ENCODE results near the gene DIAPH3.
A peak's percentile ranks its signal among the peaks of the same experiment; 100 is the strongest.

The DIAPH3 gene

GRCh38 chr13:60152114-60152513 lies 11.6 kb downstream of the DIAPH3 start:
- no peak for DNase-seq (ENCODE audit: low read depth)

- no peak for DNase-seq (ENCODE audit: low read depth)
Measured at GRCh38 chr13:60150538-60150937, 13.2 kb downstream of the DIAPH3 start.

DNA sequence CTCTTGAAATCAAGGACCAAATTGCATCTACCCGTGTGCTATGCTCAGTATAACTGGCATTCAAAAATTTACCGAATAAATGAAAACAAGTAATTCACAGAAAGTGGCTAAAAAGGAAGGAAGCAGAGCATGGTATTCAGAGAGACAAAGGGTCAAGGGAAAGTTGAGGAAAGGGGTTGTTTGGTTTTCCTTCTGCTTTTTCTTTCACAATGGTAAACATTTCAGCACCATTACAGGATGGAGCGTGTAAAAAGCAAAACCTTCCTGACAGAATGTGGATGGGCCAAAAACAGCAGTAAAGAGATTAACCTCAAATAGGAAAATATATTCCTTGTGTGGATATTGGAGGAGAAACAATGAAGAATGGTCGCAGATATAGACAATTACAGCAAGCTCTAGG lies 14.8 kb downstream of the DIAPH3 start:
- DNase-seq (ENCODE audit: low read depth): no peak

GRCh38 chr13:60147361-60147760 lies 16.4 kb downstream of the DIAPH3 start:
- DNase-seq (ENCODE audit: low read depth): no peak

GRCh38 chr13:60146471-60146870 lies 17.3 kb downstream of the DIAPH3 start:
- DNase-seq (ENCODE audit: low read depth): peak; percentile 76

DNA sequence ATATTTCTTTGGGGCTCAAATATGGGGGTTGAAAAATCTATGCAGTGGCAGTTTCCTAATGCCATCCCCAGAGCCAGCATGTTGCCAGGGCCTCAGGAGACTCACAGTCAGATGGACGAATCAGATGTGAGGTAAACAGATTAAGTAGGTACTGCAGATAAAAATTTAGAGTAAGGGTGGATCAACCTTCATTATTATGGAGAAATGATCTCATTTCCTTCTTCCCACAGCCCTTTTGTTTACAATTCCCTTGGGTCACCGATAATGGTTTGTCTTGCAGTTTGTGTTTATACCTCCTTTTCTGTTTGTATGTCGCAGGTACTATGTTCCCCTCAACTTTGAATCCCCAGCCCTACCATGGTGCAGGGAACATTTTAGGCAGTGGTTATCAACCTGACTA lies 20.0 kb downstream of the DIAPH3 start:
- DNase-seq (ENCODE audit: low read depth): no peak

DNA sequence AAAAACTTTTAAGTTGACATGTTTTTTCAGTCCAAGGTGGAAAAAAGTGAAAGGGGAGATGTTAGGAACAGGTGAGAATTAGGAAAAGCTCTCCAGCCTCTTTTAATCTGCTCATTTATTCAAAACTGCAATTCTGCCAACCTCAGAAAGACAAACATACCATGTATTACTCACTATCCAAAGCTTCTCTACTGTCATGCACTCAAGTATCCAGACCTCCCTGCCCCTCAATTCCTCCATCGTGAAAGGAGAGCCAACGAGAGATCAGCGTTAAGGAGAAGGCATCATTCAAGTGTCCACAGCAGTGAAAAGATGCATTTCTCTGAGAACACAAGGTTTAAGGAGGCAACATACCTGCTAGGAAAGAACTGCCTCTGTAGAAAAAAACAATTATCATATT lies 24.5 kb downstream of the DIAPH3 start:
- peak; percentile 55 for DNase-seq (ENCODE audit: low read depth)

DNA sequence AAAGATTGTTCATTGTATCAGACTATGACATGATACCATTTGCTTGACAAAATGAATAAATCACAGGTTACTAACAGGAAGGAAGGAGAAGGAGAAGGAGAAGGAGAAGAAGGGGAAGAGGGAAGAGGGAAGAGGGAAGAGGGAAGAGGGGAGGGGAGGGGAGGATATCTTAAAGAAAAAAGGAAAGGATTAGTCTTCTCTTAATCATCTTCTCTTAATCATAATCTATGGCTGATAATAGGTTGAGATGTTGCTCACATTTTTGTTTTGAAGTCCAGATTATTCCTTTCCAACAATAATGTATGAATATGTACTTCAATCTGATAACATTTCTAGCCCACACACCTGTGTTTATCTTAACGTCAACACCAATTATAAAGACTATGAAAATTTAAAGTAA lies 25.1 kb downstream of the DIAPH3 start:
- DNase-seq (ENCODE audit: low read depth): no peak

GRCh38 chr13:60137911-60138560 lies 25.7 kb downstream of the DIAPH3 start:
- no peak for DNase-seq (ENCODE audit: low read depth)

DNA sequence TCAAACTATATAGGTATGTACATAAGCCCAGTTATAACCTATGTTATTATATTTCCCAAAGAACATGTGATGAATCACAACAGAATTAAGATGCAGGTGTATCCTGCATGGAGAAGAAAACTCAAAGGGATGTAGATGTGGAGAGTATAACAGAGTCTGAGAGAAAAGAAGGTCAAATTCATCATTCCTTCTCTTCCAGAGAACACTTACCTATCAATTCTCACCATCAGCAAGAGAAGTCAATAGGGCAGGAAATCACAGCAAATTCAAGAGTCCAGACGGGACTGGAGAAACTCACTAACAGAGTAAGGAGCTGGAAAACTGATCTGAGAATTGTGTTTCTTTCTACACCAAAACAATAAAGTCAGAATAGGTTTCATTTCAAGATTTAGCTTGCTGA lies 28.4 kb downstream of the DIAPH3 start:
- no peak for DNase-seq (ENCODE audit: low read depth)

DNA sequence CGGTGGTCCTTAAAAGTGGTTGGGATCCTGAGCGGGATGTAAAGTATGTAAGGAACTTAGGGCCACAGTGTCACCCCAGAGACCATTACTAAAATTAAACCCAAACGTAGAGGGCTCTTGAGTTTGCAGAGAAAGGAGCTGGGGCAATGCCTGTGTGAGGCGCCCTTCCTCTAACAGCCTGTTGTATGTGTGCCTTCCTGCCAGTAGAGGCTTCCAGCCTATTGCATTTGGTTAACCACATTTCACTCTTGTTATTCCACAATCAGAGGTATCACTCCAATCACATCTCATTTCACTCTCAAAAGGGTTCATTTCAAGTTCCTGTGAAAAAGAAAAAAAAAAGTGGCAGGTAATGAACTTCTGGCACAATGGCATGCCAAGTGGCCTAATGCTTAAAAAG lies 29.4 kb downstream of the DIAPH3 start:
- DNase-seq (ENCODE audit: low read depth): peak; percentile 30

- no peak for DNase-seq (ENCODE audit: low read depth)
Measured at GRCh38 chr13:60121337-60121687, 42.4 kb downstream of the DIAPH3 start.

DNA sequence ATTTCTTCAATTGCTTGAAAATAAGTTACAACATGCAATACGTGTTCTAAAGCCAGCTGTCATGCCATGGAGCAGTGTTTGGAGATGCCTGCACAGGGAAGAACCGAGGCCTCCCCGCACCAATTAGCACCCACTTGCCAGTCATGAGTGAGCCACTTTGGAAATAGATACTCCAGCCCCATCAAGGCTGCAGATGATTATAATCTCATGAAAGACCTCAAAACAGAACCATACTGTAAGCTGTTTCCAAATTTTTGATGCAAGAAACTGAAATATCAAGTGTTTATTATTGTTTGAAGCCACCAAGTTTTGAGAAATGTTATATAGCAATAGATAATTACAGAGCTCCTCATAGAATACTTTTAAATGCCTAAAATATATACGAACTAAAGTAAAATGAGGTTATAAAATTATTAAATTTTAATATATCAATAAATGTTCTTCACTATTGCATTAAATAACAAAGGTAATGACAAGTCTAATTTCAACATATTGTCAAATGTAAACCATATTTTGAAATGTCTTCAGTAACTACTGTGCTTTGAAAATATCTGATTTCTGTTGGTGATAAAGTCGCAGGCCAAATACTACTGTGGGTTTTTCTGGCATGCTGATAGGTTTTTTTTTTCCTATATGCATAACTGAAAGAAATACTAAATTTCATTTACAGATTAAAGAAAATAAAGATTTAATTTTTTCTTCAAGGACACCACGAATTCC lies 43.0 kb downstream of the DIAPH3 start:
- DNase-seq (ENCODE audit: low read depth): no peak

GRCh38 chr13:60118696-60119400 lies 44.9 kb downstream of the DIAPH3 start:
- DNase-seq (ENCODE audit: low read depth): no peak

GRCh38 chr13:60114499-60115028 lies 49.2 kb downstream of the DIAPH3 start:
- DNase-seq (ENCODE audit: low read depth): no peak

GRCh38 chr13:60112771-60113170 lies 51.0 kb downstream of the DIAPH3 start:
- DNase-seq (ENCODE audit: low read depth): peak; percentile 73

GRCh38 chr13:60111691-60112090 lies 52.0 kb downstream of the DIAPH3 start:
- peak; percentile 63 for DNase-seq (ENCODE audit: low read depth)

DNA sequence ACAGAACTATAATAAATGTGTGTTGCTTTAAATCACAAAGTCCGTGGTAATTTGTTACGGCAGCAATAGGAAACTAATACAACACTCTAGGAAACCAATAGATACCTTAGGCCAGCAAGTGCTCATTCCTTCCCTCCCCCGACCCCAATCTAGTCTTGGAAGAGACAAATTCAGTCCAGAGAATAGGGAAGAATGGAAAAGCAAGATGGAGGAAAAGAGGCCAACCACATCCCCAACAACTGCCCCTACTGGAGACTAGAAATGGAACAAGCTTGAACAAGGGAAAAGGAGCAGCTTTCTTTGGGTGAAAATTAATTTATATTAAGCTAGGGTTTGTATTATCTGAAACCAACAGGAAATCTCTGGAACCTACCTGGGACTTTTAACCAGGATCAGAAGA lies 54.4 kb downstream of the DIAPH3 start:
- no peak for DNase-seq (ENCODE audit: low read depth)

GRCh38 chr13:60108589-60108988 lies 55.1 kb downstream of the DIAPH3 start:
- no peak for DNase-seq (ENCODE audit: low read depth)

DNA sequence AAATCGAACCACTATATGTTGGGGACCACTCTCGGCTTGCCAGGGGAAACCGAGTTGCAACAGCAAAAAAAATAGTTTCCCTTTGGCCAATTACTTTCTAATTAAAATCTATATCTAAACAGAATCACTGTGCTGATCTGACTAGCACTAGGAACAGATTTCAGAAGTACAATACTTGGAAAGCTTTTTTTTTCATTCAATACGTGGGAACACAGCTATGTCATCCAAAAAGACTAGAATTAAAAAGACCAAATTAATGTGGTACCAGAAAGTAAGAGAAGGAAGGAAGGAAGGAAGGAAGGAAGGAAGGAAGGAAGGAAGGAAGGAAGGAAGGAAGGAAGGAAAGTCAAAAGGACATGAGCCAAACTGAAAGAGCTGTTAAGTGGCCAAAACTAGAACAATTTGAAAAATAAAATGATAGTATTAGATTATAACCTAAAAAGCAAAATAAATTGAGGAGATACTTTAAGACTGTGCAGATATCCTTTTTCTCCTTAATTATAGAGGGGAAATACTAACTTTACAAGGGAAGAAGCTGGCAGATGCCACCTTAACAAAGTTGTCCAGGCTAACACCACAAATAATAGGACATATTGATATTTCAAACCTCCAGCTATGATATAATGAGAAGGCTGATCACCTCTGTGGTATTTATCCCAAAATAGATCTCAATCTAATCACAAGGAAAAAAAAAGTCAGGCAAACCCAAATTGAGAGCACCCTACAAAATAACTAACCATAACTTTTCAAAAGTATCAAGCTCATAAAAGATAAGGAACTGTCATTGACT lies 63.9 kb downstream of the DIAPH3 start:
- no peak for DNase-seq (ENCODE audit: low read depth)

GRCh38 chr13:60095300-60095699 lies 68.4 kb downstream of the DIAPH3 start:
- no peak for DNase-seq (ENCODE audit: low read depth)

DNA sequence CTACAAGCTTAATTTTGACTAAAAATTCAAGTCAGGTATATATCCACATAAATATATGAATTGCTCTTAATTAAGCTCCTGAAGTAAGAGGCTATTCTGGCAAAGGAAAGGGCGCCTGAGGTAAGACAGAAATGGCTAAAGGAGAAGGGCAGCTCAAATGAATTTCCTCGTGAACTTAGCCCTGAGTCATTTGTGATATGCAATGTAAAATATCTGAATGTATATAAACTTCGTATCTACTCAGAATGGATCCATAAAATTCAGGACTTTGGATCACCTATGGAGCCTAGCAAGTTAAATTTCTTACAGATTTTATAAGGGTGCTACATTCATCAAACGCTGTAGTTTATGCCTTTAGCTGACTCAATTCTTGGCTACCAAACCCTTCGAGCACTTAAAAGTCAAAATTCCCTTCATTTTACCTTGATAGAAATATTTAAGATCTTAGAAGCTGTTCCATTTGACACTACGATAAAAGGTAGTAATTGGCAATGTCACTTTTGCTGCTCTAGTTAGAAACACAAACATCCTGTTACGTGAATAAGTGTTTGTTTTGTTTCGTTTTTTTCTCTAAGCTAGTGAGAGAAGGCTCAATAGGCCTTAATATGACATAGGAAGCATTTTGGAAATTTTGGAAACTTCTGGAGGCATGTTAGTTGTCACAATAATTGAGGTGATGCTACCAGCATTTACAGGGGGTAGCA lies 69.2 kb downstream of the DIAPH3 start:
- no peak for DNase-seq (ENCODE audit: low read depth)
